ENCODE data around the gene AFAP1L1. TPM values are rescaled to one million over a fixed set of nuclear protein-coding genes. Genes with fewer than 3 reads are reported as not detected.

AFAP1L1 gene
- polyA plus RNA-seq, 2 of the 4 experiments (the other 2 are of a cell fraction): 1.5 to 3.5 TPM

DNA sequence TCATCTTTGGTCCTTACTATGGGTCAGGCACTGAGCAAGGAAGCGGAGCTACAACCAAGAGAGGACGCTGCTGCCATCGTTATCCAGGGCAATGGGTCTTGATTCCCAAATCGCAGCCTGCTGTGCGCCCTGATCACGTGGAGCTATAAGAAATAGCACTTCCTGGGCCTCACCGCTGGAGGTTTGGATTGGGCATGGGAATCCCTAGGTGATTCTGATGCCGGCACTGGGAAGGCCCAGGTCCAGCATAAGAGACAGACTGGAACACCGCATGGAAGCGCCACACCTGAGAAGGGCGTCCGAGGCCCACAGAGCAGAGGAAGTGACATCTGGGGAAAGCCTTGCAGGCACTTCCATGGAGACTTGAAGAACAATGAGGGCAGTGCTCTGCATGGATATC, 104.4 kb downstream of the AFAP1L1 start:
- DNase-seq (ENCODE audit: low read depth in 1 of 2, low spot score in 1 of 2): no peak
- CTCF ChIA-PET: interaction anchor here (0.7 to 44.9 kb wide), 8 partner anchors 9 to 260 kb away, joined by 3 to 1709 read pairs (median 6); no protein-coding TSS in a partner anchor
- H3K4me1 ChIP-seq: no peaks in the 10 kb centered on the region
- H3K4me2 ChIP-seq: no peak overlapping the region
- POLR2A ChIA-PET: no interaction called here
- ATAC-seq: no peak
- no peak for FAIRE-seq
- no peak overlapping the region for H3K27ac ChIP-seq
- no peaks in the 10 kb centered on the region for H3K9me3 ChIP-seq
- WGBS (ENCODE audit: missing lambda C conversion rate): 96% methylated on average over 12 of the region's 12 CpGs
- no peak for TF ChIP-seq ZSCAN20 (CRISPR knock-in tag; IDR thresholded peaks at IDR 0.05)
- TF ChIP-seq HOXA7 (CRISPR knock-in tag; IDR thresholded peaks at IDR 0.05): no peak
- TF ChIP-seq HOXB5 (CRISPR knock-in tag; IDR thresholded peaks at IDR 0.05): no peak
- TF ChIP-seq, protein P1, sequence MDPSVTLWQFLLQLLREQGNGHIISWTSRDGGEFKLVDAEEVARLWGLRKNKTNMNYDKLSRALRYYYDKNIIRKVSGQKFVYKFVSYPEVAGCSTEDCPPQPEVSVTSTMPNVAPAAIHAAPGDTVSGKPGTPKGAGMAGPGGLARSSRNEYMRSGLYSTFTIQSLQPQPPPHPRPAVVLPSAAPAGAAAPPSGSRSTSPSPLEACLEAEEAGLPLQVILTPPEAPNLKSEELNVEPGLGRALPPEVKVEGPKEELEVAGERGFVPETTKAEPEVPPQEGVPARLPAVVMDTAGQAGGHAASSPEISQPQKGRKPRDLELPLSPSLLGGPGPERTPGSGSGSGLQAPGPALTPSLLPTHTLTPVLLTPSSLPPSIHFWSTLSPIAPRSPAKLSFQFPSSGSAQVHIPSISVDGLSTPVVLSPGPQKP (IDR thresholded peaks at IDR 0.05; ENCODE audit: low read depth, low read length): no peak
- TF ChIP-seq RARB (CRISPR knock-in tag; IDR thresholded peaks at IDR 0.05): no peak
- TF ChIP-seq, protein P2, sequence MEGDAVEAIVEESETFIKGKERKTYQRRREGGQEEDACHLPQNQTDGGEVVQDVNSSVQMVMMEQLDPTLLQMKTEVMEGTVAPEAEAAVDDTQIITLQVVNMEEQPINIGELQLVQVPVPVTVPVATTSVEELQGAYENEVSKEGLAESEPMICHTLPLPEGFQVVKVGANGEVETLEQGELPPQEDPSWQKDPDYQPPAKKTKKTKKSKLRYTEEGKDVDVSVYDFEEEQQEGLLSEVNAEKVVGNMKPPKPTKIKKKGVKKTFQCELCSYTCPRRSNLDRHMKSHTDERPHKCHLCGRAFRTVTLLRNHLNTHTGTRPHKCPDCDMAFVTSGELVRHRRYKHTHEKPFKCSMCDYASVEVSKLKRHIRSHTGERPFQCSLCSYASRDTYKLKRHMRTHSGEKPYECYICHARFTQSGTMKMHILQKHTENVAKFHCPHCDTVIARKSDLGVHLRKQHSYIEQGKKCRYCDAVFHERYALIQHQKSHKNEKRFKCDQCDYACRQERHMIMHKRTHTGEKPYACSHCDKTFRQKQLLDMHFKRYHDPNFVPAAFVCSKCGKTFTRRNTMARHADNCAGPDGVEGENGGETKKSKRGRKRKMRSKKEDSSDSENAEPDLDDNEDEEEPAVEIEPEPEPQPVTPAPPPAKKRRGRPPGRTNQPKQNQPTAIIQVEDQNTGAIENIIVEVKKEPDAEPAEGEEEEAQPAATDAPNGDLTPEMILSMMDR (IDR thresholded peaks at IDR 0.05): no peak
- no peak for TF ChIP-seq CBX8 (IDR thresholded peaks at IDR 0.05)
- no peak for TF ChIP-seq MAFK (IDR thresholded peaks at IDR 0.05; ENCODE audit: partially characterized antibody)
- no peak for TF ChIP-seq CEBPB (IDR thresholded peaks at IDR 0.05)
- TF ChIP-seq, protein P3, sequence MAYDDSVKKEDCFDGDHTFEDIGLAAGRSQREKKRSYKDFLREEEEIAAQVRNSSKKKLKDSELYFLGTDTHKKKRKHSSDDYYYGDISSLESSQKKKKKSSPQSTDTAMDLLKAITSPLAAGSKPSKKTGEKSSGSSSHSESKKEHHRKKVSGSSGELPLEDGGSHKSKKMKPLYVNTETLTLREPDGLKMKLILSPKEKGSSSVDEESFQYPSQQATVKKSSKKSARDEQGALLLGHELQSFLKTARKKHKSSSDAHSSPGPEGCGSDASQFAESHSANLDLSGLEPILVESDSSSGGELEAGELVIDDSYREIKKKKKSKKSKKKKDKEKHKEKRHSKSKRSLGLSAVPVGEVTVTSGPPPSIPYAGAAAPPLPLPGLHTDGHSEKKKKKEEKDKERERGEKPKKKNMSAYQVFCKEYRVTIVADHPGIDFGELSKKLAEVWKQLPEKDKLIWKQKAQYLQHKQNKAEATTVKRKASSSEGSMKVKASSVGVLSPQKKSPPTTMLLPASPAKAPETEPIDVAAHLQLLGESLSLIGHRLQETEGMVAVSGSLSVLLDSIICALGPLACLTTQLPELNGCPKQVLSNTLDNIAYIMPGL (CRISPR knock-in tag; IDR thresholded peaks at IDR 0.05; ENCODE audit: borderline replicate concordance): no peak
- no peak for TF ChIP-seq SMC3 (IDR thresholded peaks at IDR 0.05)
- TF ChIP-seq FOSB (CRISPR knock-in tag; IDR thresholded peaks at IDR 0.05): no peak
- TF ChIP-seq CHD2 (IDR thresholded peaks at IDR 0.05; ENCODE audit: low read length, partially characterized antibody): no peak
- TF ChIP-seq, protein P4, sequence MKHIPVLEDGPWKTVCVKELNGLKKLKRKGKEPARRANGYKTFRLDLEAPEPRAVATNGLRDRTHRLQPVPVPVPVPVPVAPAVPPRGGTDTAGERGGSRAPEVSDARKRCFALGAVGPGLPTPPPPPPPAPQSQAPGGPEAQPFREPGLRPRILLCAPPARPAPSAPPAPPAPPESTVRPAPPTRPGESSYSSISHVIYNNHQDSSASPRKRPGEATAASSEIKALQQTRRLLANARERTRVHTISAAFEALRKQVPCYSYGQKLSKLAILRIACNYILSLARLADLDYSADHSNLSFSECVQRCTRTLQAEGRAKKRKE (CRISPR knock-in tag; IDR thresholded peaks at IDR 0.05; ENCODE audit: low read depth): no peak
- TF ChIP-seq, protein P5, sequence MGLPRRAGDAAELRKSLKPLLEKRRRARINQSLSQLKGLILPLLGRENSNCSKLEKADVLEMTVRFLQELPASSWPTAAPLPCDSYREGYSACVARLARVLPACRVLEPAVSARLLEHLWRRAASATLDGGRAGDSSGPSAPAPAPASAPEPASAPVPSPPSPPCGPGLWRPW (IDR thresholded peaks at IDR 0.05): no peak
- TF ChIP-seq, protein P6, sequence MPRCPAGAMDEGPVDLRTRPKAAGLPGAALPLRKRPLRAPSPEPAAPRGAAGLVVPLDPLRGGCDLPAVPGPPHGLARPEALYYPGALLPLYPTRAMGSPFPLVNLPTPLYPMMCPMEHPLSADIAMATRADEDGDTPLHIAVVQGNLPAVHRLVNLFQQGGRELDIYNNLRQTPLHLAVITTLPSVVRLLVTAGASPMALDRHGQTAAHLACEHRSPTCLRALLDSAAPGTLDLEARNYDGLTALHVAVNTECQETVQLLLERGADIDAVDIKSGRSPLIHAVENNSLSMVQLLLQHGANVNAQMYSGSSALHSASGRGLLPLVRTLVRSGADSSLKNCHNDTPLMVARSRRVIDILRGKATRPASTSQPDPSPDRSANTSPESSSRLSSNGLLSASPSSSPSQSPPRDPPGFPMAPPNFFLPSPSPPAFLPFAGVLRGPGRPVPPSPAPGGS (IDR thresholded peaks at IDR 0.05): no peak
- no peak for TF ChIP-seq CBX2 (IDR thresholded peaks at IDR 0.05; ENCODE audit: borderline replicate concordance, low read depth)
- TF ChIP-seq RAD21 (conservative IDR thresholded peaks at IDR 0.05 in 1 of 2, IDR thresholded peaks at IDR 0.05 in 1 of 2): no peak
- no peak for TF ChIP-seq FOXS1 (CRISPR knock-in tag; IDR thresholded peaks at IDR 0.05)
- no peak for TF ChIP-seq EHMT2 (IDR thresholded peaks at IDR 0.05; ENCODE audit: low read depth)
- no peak overlapping the region for H3K4me3 ChIP-seq
